MM.1S (cell line): ENCODE results near the gene OXSR1.
"Not testable (repeated sequence)": the region's sequence is repeated elsewhere in the genome, so short reads cannot be mapped to it uniquely, and the experiment has no call there.

Experiments used
- DNase-seq: peaks from one replicate; pipeline ENCODE4 v3.0.0-alpha.2; 2015
- H2AFZ ChIP-seq: fragments of 300-600 bp; sonication (generic); 2 replicates; pipeline ENCODE4 v1.6.0; 2016; ENCODE audit warnings: antibody characterized with exemption, low read length
- H3F3A ChIP-seq: fragments of 300-600 bp; sonication (generic); 2 replicates; pipeline ENCODE4 v1.6.1; 2016; ENCODE audit warnings: mild to moderate bottlenecking, antibody characterized with exemption, low read length, moderate library complexity, mixed read lengths; ENCODE audit not compliant: insufficient read depth
- H3K27ac ChIP-seq: fragments of 300-600 bp; sonication (generic); 2 replicates; pipeline ENCODE4 v1.5.1; 2016; ENCODE audit warnings: mild to moderate bottlenecking, low read length
- H3K27me3 ChIP-seq: fragments of 300-600 bp; sonication (generic); replicated peaks from 2 replicates; pipeline ENCODE4 v1.6.0; 2016; ENCODE audit warnings: low read length; ENCODE audit not compliant: insufficient read depth
- H3K36me3 ChIP-seq: fragments of 300-600 bp; sonication (generic); replicated peaks from 2 replicates; pipeline ENCODE4 v1.6.1; 2016; ENCODE audit warnings: mild to moderate bottlenecking, low read length, mixed read lengths; ENCODE audit not compliant: insufficient read depth
- H3K4me1 ChIP-seq: fragments of 300-600 bp; sonication (generic); 2 replicates; pipeline ENCODE4 v1.6.1; 2016; ENCODE audit warnings: low read length, mixed read lengths
- H3K4me2 ChIP-seq: fragments of 300-600 bp; sonication (generic); 2 replicates; pipeline ENCODE4 v1.6.0; 2016; ENCODE audit warnings: low read depth, low read length
- H3K4me3 ChIP-seq: fragments of 300-600 bp; sonication (generic); 2 replicates; pipeline ENCODE4 v1.5.1; 2016; ENCODE audit warnings: low read length, mixed read lengths
- H3K79me2 ChIP-seq: fragments of 300-600 bp; sonication (generic); 2 replicates; pipeline ENCODE4 v1.6.1; 2016; ENCODE audit warnings: mixed run types, low read length, mixed read lengths
- H3K9ac ChIP-seq: fragments of 300-600 bp; sonication (generic); 2 replicates; pipeline ENCODE4 v1.6.1; 2016; ENCODE audit warnings: low read length, mixed read lengths
- H3K9me2 ChIP-seq: fragments of 300-600 bp; sonication (generic); replicated peaks from 2 replicates; pipeline ENCODE4 v1.6.1; 2016; ENCODE audit warnings: mild to moderate bottlenecking, low read length, mixed read lengths; ENCODE audit not compliant: insufficient read depth
- H3K9me3 ChIP-seq: fragments of 300-600 bp; sonication (generic); replicated peaks from 2 replicates; pipeline ENCODE4 v1.6.1; 2016; ENCODE audit warnings: mild to moderate bottlenecking, low read length, mixed read lengths; ENCODE audit not compliant: insufficient read depth
- H4K20me1 ChIP-seq: fragments of 300-600 bp; sonication (generic); 2 replicates; pipeline ENCODE4 v1.6.1; 2016; ENCODE audit warnings: mild to moderate bottlenecking, low read length, moderate library complexity, mixed read lengths; ENCODE audit not compliant: insufficient read depth
- EZH2 ChIP-seq: fragments of 300-600 bp; sonication (generic); optimal IDR thresholded peaks from 2 replicates; pipeline ENCODE3; 2017; ENCODE audit warnings: low read depth, mild to moderate bottlenecking, antibody characterized with exemption, low read length, mixed read lengths
- EZH2phosphoT487 ChIP-seq: fragments of 300-600 bp; sonication (generic); IDR thresholded peaks from 2 replicates; pipeline ENCODE4 v1.6.1; 2018; ENCODE audit warnings: antibody characterized with exemption, low read length
- TF ChIP-seq, protein P1 (sequence below): fragments of 300-600 bp; sonication (generic); IDR thresholded peaks from 2 replicates; pipeline ENCODE4 v1.5.1; 2016; ENCODE audit warnings: antibody characterized with exemption, low read length, mixed read lengths

Gene OXSR1

GRCh38 chr3:38133557-38134405 is 31.6 kb upstream of the OXSR1 start:
- Histone ChIP-seq H3K4me1 (peaks cover 6% of the 10 kb centered on the region; the same call in 1 of the 2 replicates), H2AFZ (no peak overlapping the region), H4K20me1 (no peaks in the 10 kb centered on the region), H3K27me3 (no peaks in the 10 kb centered on the region), H3K27ac (no peak overlapping the region), H3K79me2 (peaks cover 18% of the 10 kb centered on the region), H3K9ac (no peak overlapping the region), H3K36me3 (no peaks in the 10 kb centered on the region; the same call in 1 of the 2 replicates), H3F3A (no peaks in the 10 kb centered on the region), H3K9me2 (no peaks in the 10 kb centered on the region), H3K9me3 (no peaks in the 10 kb centered on the region), H3K4me3 (no peak overlapping the region), H3K4me2 (no peak overlapping the region)
- TF ChIP-seq EZH2 (no peak), EZH2phosphoT487 (no peak)
- TF ChIP-seq, protein P1, sequence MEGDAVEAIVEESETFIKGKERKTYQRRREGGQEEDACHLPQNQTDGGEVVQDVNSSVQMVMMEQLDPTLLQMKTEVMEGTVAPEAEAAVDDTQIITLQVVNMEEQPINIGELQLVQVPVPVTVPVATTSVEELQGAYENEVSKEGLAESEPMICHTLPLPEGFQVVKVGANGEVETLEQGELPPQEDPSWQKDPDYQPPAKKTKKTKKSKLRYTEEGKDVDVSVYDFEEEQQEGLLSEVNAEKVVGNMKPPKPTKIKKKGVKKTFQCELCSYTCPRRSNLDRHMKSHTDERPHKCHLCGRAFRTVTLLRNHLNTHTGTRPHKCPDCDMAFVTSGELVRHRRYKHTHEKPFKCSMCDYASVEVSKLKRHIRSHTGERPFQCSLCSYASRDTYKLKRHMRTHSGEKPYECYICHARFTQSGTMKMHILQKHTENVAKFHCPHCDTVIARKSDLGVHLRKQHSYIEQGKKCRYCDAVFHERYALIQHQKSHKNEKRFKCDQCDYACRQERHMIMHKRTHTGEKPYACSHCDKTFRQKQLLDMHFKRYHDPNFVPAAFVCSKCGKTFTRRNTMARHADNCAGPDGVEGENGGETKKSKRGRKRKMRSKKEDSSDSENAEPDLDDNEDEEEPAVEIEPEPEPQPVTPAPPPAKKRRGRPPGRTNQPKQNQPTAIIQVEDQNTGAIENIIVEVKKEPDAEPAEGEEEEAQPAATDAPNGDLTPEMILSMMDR = no peak
- no peak for DNase-seq

GRCh38 chr3:38134517-38135143 is 30.7 kb upstream of the OXSR1 start:
- H2AFZ ChIP-seq, H3K4me1 ChIP-seq, H4K20me1 ChIP-seq, H3K9me3 ChIP-seq, H3K4me2 ChIP-seq, H3K9ac ChIP-seq, H3K4me3 ChIP-seq, H3K9me2 ChIP-seq, H3K27ac ChIP-seq, H3K27me3 ChIP-seq, H3F3A ChIP-seq, H3K36me3 ChIP-seq, DNase-seq: not testable (repeated sequence)
- H3K79me2 ChIP-seq = peaks cover 22% of the 10 kb centered on the region

GRCh38 chr3:38135621-38136277 is 29.6 kb upstream of the OXSR1 start:
- H3K9me2 ChIP-seq, H3K27ac ChIP-seq, H3K36me3 ChIP-seq, H3K9me3 ChIP-seq, H3F3A ChIP-seq, H3K4me1 ChIP-seq, H3K27me3 ChIP-seq, DNase-seq, H4K20me1 ChIP-seq: not testable (repeated sequence)
- Histone ChIP-seq H3K79me2 (peaks cover 28% of the 10 kb centered on the region), H3K4me3 (peak overlapping the region; percentile 66), H3K4me2 (peak overlapping the region; percentile 86), H2AFZ (peak overlapping the region; percentile 86; the same call in 1 of the 2 replicates), H3K9ac (peak overlapping the region; percentile 85; the same call in 1 of the 2 replicates)

- Histone ChIP-seq H3K4me3 (peak overlapping the region; percentile 66), H3K79me2 (peaks cover 28% of the 10 kb centered on the region), H3K36me3 (no peaks in the 10 kb centered on the region), H3K9me2 (no peaks in the 10 kb centered on the region), H3K27me3 (no peaks in the 10 kb centered on the region), H2AFZ (peak overlapping the region; percentile 86), H3K4me2 (peak overlapping the region; percentile 86), H4K20me1 (no peaks in the 10 kb centered on the region), H3K4me1 (peaks cover 6% of the 10 kb centered on the region; the same call in 1 of the 2 replicates), H3F3A (no peaks in the 10 kb centered on the region), H3K27ac (no peak overlapping the region; the same call in 1 of the 2 replicates), H3K9ac (peak overlapping the region; percentile 85), H3K9me3 (no peaks in the 10 kb centered on the region)
- peak; percentile 14 for DNase-seq
- TF ChIP-seq EZH2 (no peak), EZH2phosphoT487 (no peak)
- TF ChIP-seq, protein P1 = no peak
Observed at GRCh38 chr3:38136393-38136776, 29.0 kb upstream of the OXSR1 start.
